HepG2 (cell line): ENCODE measurements around the gene NRP1. TPM values are rescaled to one million over a fixed set of nuclear protein-coding genes. Genes with fewer than 3 reads are reported as not detected.

Experiments
- ATAC-seq: fragments of 200-7000 bp; cut with Tn5 transposase; 3 replicates; pipeline ENCODE4 v1.9.1; 2020; ENCODE audit warnings: mild to moderate bottlenecking, moderate library complexity
- BruUV-seq: library from RNA; stranded (reverse); fragments of 400-500 nt; replicated peaks from 2 replicates; lab custom pipeline; 2021; lab: Mats Ljungman, UMichigan
- CTCF ChIA-PET: fragments of 300-600 bp; formaldehyde crosslinking; extraction: SDS; loops from one replicate; lab custom pipeline; 2021; ENCODE audit warnings: low total read pairs, inconsistent platforms, low intra/inter-chr PET ratio; lab: Yijun Ruan, JAX
- POLR2A ChIA-PET: fragments of 350-600 bp; sonication (Branson Sonifier 250); formaldehyde crosslinking; loops from one replicate; lab custom pipeline; 2020; ENCODE audit warnings: antibody characterized with exemption, inconsistent platforms; lab: Yijun Ruan, JAX
- DNase-seq: peaks from one replicate; pipeline ENCODE4 v3.0.0-alpha.2; 2015; ENCODE audit warnings: low spot score
- FAIRE-seq: peaks from 3 replicates; lab custom pipeline; 2011; peaks lifted over from hg19 to GRCh38; lab: Jason Lieb, UNC
- H2AFZ ChIP-seq: one replicate; pipeline ENCODE4 v1.6.1; 2011; ENCODE audit warnings: low read length, inconsistent platforms
- H3K27ac ChIP-seq: fragments of 300-600 bp; 3 replicates; pipeline ENCODE4 v1.8.0; 2011; ENCODE audit warnings: mixed run types, mild to moderate bottlenecking, mixed read lengths, low read length, inconsistent platforms; ENCODE audit not compliant: insufficient read depth; ENCODE audit errors: extremely low read length
- H3K27me3 ChIP-seq, 2 experiments: fragments of 200-600 bp in 1 of 2; 2 replicates in 1 of 2; 3 replicates in 1 of 2; pipeline versions ENCODE4 v1.6.0 to v1.8.0; 2011; ENCODE audit warnings: low read length in 2 of 2, mild to moderate bottlenecking in 2 of 2, moderate library complexity in 2 of 2, inconsistent platforms in 1 of 2; ENCODE audit not compliant: insufficient read depth in 2 of 2, control insufficient read depth in 1 of 2
- H3K36me3 ChIP-seq, 2 experiments: fragments of 200-600 bp in 1 of 2; replicated peaks in 1 of 2; 2 replicates in 1 of 2; 3 replicates in 1 of 2; pipeline versions ENCODE4 v1.5.1 to v1.8.0; 2011; ENCODE audit warnings: low read length in 2 of 2, inconsistent platforms in 1 of 2; ENCODE audit not compliant: insufficient read depth in 2 of 2, control insufficient read depth in 1 of 2
- H3K4me1 ChIP-seq: 2 replicates; pipeline ENCODE4 v1.5.1; 2012; ENCODE audit warnings: low read length, inconsistent platforms; ENCODE audit not compliant: insufficient read depth
- H3K4me2 ChIP-seq: 2 replicates; pipeline ENCODE4 v1.6.0; 2011; ENCODE audit warnings: low read depth, low read length, inconsistent platforms
- H3K4me3 ChIP-seq, 3 experiments: fragments of 200-600 bp in 1 of 3; sonication (generic), shearing (Covaris generic) in 1 of 3; replicated peaks in 1 of 3; 2 replicates each; pipeline ENCODE4 v1.5.1; 2011 to 2016; ENCODE audit warnings: low read length in 3 of 3, inconsistent platforms in 2 of 3, low read depth in 2 of 3, mild to moderate bottlenecking in 2 of 3, control low read depth in 1 of 3, mixed read lengths in 1 of 3; ENCODE audit not compliant: insufficient read depth in 1 of 3
- H3K79me2 ChIP-seq: one replicate; pipeline ENCODE4 v1.6.1; 2011; ENCODE audit warnings: low read length, inconsistent platforms; ENCODE audit not compliant: insufficient read depth
- H3K9ac ChIP-seq: 2 replicates; pipeline ENCODE4 v1.6.0; 2011; ENCODE audit warnings: mild to moderate bottlenecking, low read depth, low read length, inconsistent platforms; ENCODE audit not compliant: insufficient read depth
- H3K9me3 ChIP-seq: 2 replicates; pipeline ENCODE4 v1.5.1; 2012; ENCODE audit warnings: mild to moderate bottlenecking, low read length
- H4K20me1 ChIP-seq: 2 replicates; pipeline ENCODE4 v1.6.0; 2011; ENCODE audit warnings: inconsistent platforms, mild to moderate bottlenecking, low read length, moderate library complexity; ENCODE audit not compliant: insufficient read depth
- CREM ChIP-seq, 2 experiments: sonication (generic) in 1 of 2; formaldehyde crosslinking in 1 of 2; IDR thresholded peaks; 2 replicates each; pipeline versions ENCODE4 v1.4.0 to v1.6.1; 2016 to 2020; ENCODE audit warnings: antibody characterized with exemption in 1 of 2, mild to moderate bottlenecking in 1 of 2, missing genetic modification reagents in 1 of 2
- DNMT3B ChIP-seq: conservative IDR thresholded peaks from 2 replicates; pipeline ENCODE4 v1.6.1; 2016; ENCODE audit warnings: missing biosample characterization, control low read depth
- FOXK1 ChIP-seq: sonication (generic); formaldehyde crosslinking; IDR thresholded peaks from 2 replicates; pipeline ENCODE4 v1.4.0; 2020; ENCODE audit warnings: low read depth, missing genetic modification reagents, borderline replicate concordance
- HES4 ChIP-seq: sonication (generic); formaldehyde crosslinking; IDR thresholded peaks from 2 replicates; pipeline ENCODE4 v1.9.0; 2021; ENCODE audit warnings: mild to moderate bottlenecking, missing genetic modification reagents, borderline replicate concordance
- MATR3 ChIP-seq: sonication (generic); formaldehyde crosslinking; IDR thresholded peaks from 2 replicates; pipeline ENCODE4 v1.4.0; 2020; ENCODE audit warnings: missing genetic modification reagents
- MBD4 ChIP-seq: IDR thresholded peaks from 2 replicates; pipeline ENCODE4 v1.6.1; 2012; ENCODE audit warnings: low read length, inconsistent platforms, borderline replicate concordance
- NFKB2 ChIP-seq: sonication (generic); formaldehyde crosslinking; IDR thresholded peaks from 2 replicates; pipeline ENCODE4 v1.4.0; 2020; ENCODE audit warnings: missing genetic modification reagents, borderline replicate concordance
- NR2F6 ChIP-seq, 2 experiments: IDR thresholded peaks; 2 replicates each; pipeline ENCODE4 v1.6.1; 2016; ENCODE audit warnings: antibody characterized with exemption in 1 of 2, mild to moderate bottlenecking in 1 of 2
- PAWR ChIP-seq: sonication (generic); formaldehyde crosslinking; IDR thresholded peaks from 2 replicates; pipeline ENCODE4 v1.4.0; 2020; ENCODE audit warnings: missing genetic modification reagents, mild to moderate bottlenecking, borderline replicate concordance
- POLR2G ChIP-seq: fragments of 200-400 bp; formaldehyde crosslinking; IDR thresholded peaks from 2 replicates; pipeline ENCODE4 v1.6.1; 2018; ENCODE audit warnings: mild to moderate bottlenecking, low read depth, low read length, moderate library complexity
- SKI ChIP-seq: fragments of 450-650 bp; IDR thresholded peaks from one replicate; pipeline ENCODE4 v1.6.1; 2018; ENCODE audit warnings: mild to moderate bottlenecking; ENCODE audit not compliant: partially characterized antibody
- TBP ChIP-seq: sonication (generic); formaldehyde crosslinking; IDR thresholded peaks from 2 replicates; pipeline ENCODE4 v1.5.0; 2020; ENCODE audit warnings: missing genetic modification reagents
- ZMAT3 ChIP-seq: sonication (generic); formaldehyde crosslinking; conservative IDR thresholded peaks from 2 replicates; pipeline ENCODE4 v1.7.0; 2021; ENCODE audit warnings: missing genetic modification reagents
- ZNF10 ChIP-seq: sonication (generic); formaldehyde crosslinking; IDR thresholded peaks from 2 replicates; pipeline ENCODE4 v1.4.0; 2020; ENCODE audit warnings: mild to moderate bottlenecking, low read depth, missing genetic modification reagents, borderline replicate concordance
- ZNF549 ChIP-seq: sonication (generic); formaldehyde crosslinking; IDR thresholded peaks from 2 replicates; pipeline ENCODE4 v1.5.0; 2020; ENCODE audit warnings: missing genetic modification reagents
- WGBS: methylation state at CpG from one replicate; pipeline ENCODE4 v1.1.6; 2017; ENCODE audit warnings: low lambda C conversion rate; 5-methylcytosine and 5-hydroxymethylcytosine counted together
- in situ Hi-C: cut with HindIII; loops from 2 replicates; pipeline ENCODE4 v1.10.0; 2017; ENCODE audit warnings: low pct_unique_long_range_greater_than_20kb; ENCODE audit not compliant: extremely low pct_ligation_motif_present
- intact Hi-C: fragments of 100-400 bp; cut with micrococcal nuclease; formaldehyde crosslinking; loops from one replicate; pipeline ENCODE4 v1.10.0; 2022; ENCODE audit not compliant: unreplicated experiment
- polyA plus RNA-seq, 8 experiments: library from polyadenylated mRNA; depleted of rRNA in 3 of 8; stranded (reverse) in 7 of 8; unstranded in 1 of 8; fragments of >200 nt; fragmentation: Illumina TruSeq in 4 of 8; extraction: Trizol in 4 of 8; gene quantifications; 2 replicates each; pipeline versions ENCODE4 v1.2.1 to v1.2.3, GENCODE V29; 2011 to 2016; ENCODE audit warnings: low read depth in 4 of 8, missing spikeins in 1 of 8, mixed read lengths in 1 of 8; ENCODE audit not compliant: insufficient read depth in 1 of 8
- total RNA-seq, 5 experiments: library from RNA; depleted of rRNA; stranded (reverse); fragments of >200 nt; fragmentation: Illumina TruSeq; extraction: Trizol; gene quantifications; 2 replicates each; pipeline ENCODE4 v1.2.3, GENCODE V29; 2016; ENCODE audit warnings: low read depth in 1 of 5
- TF ChIP-seq, protein P1 (sequence below): sonication (generic); formaldehyde crosslinking; conservative IDR thresholded peaks from 2 replicates; pipeline ENCODE4 v1.4.0; 2020; ENCODE audit warnings: missing genetic modification reagents
- TF ChIP-seq, protein P2 (sequence below): sonication (generic); formaldehyde crosslinking; IDR thresholded peaks from 2 replicates; pipeline ENCODE4 v1.4.0; 2020; ENCODE audit warnings: missing genetic modification reagents; ENCODE audit errors: not compliant biosample characterization
- TF ChIP-seq, protein P3 (sequence below): sonication (generic); formaldehyde crosslinking; IDR thresholded peaks from 2 replicates; pipeline ENCODE4 v1.8.0; 2022; ENCODE audit warnings: mild to moderate bottlenecking, missing genetic modification reagents, borderline replicate concordance

NRP1 gene
- total and polyA plus RNA-seq, 2 of the 13 experiments (the other 11 are each of a cell fraction or from before 2014, with no cell fraction given) = 5.3 to 5.8 TPM

DNA sequence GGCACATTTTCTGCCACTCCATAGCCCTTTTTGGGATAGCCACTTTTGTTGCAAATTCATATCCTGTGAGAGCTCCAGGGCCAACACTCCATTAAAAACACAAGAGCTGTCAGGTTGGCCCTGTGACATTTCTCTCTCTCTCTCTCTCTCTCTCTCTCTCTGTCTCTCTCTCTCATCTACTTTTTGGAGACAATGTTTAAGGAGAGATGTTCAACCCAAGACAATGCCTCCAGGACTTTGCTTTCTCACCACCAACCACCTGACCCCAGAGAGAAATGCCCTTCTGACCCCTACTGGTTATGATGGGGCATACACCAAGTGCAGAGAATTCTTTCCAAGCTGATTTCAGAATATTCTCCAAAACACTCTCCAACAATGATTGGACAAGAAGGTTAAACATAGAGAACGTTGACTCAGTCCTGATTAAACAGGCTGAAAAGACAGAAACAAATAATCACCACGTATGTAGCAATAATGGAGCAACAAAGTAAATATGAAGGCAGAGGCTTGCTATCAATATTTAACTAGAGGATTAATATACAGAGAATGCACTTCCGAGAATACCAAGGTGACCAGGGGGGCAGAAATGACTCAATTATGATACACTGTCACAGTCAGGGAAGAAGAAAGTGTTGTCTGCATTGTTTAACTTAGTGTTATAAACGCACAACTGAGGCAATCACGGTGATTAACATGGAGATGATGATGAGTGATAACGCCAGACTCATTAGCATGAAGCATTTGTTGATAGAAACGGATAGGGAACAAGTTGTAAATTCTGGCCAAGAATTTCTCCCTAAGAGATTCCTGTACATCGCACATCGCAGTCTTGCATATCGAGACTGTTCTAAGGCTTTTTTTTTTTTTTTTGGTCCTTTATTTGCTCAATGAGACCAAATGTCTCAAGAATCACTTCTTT is 178.5 kb downstream of the NRP1 start:
- WGBS = 23% methylated on average over 10 of the region's 10 CpGs
- Histone ChIP-seq H3K79me2 (no peaks in the 10 kb centered on the region), H3K4me3 (no peak overlapping the region), H3K4me2 (peak overlapping the region; percentile 63), H3K36me3 (no peaks in the 10 kb centered on the region), H2AFZ (no peak overlapping the region), H4K20me1 (no peaks in the 10 kb centered on the region), H3K27me3 (no peaks in the 10 kb centered on the region), H3K9me3 (no peaks in the 10 kb centered on the region), H3K9ac (0 out of 2 replicates have a peak overlapping the region, but pooled peaks have one; percentile 14), H3K4me1 (peaks cover 56% of the 10 kb centered on the region), H3K27ac (no peak overlapping the region)
- peak; percentile 99 for FAIRE-seq
- ChIA-PET POLR2A (interaction anchor here (0.6 to 2.5 kb wide), 4 partner anchors 10 to 48 kb away, joined by 3 to 8 read pairs (median 6); no protein-coding TSS in a partner anchor), CTCF (interaction anchor here (0.7 to 1.5 kb wide), 4 partner anchors 38 to 360 kb away, joined by 4 to 10 read pairs (median 4); no protein-coding TSS in a partner anchor)
- DNase-seq = peak; percentile 99
- intact Hi-C loops = loop anchor here (1.0 to 10.0 kb wide), 4 partner anchors 34 to 361 kb away; no protein-coding TSS in a partner anchor
- in situ Hi-C loops = no loop called here
- peak; percentile 96 for ATAC-seq
- no TSS peak for BruUV-seq
- peak; percentile 97; the same call in 1 of the 2 replicates for TF ChIP-seq MBD4
- TF ChIP-seq FOXK1 = peak; percentile 97
- TF ChIP-seq ZNF10 (CRISPR knock-in tag) = no peak
- TF ChIP-seq, protein P1, sequence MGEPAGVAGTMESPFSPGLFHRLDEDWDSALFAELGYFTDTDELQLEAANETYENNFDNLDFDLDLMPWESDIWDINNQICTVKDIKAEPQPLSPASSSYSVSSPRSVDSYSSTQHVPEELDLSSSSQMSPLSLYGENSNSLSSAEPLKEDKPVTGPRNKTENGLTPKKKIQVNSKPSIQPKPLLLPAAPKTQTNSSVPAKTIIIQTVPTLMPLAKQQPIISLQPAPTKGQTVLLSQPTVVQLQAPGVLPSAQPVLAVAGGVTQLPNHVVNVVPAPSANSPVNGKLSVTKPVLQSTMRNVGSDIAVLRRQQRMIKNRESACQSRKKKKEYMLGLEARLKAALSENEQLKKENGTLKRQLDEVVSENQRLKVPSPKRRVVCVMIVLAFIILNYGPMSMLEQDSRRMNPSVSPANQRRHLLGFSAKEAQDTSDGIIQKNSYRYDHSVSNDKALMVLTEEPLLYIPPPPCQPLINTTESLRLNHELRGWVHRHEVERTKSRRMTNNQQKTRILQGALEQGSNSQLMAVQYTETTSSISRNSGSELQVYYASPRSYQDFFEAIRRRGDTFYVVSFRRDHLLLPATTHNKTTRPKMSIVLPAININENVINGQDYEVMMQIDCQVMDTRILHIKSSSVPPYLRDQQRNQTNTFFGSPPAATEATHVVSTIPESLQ (CRISPR knock-in tag) = 0 out of 2 replicates have a peak, but pooled peaks have one; percentile 71
- TF ChIP-seq ZNF549 (CRISPR knock-in tag) = no peak
- no peak for TF ChIP-seq NFKB2
- peak; percentile 96 for TF ChIP-seq CREM (IDR thresholded peaks at IDR 0.05)
- TF ChIP-seq CREM (CRISPR knock-in tag; IDR thresholded peaks at IDR 0.05) = no peak
- 0 out of 2 replicates have a peak, but pooled peaks have one; percentile 15 for TF ChIP-seq ZMAT3 (CRISPR knock-in tag)
- no peak for TF ChIP-seq PAWR (CRISPR knock-in tag)
- no peak for TF ChIP-seq POLR2G
- TF ChIP-seq, protein P2, sequence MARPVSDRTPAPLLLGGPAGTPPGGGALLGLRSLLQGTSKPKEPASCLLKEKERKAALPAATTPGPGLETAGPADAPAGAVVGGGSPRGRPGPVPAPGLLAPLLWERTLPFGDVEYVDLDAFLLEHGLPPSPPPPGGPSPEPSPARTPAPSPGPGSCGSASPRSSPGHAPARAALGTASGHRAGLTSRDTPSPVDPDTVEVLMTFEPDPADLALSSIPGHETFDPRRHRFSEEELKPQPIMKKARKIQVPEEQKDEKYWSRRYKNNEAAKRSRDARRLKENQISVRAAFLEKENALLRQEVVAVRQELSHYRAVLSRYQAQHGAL (CRISPR knock-in tag) = no peak
- no peak for TF ChIP-seq TBP (CRISPR knock-in tag)
- TF ChIP-seq SKI = peak; percentile 93
- peak; percentile 95 for TF ChIP-seq NR2F6 (IDR thresholded peaks at IDR 0.05)
- TF ChIP-seq NR2F6 (CRISPR knock-in tag; IDR thresholded peaks at IDR 0.05) = peak; percentile 92
- TF ChIP-seq, protein P3, sequence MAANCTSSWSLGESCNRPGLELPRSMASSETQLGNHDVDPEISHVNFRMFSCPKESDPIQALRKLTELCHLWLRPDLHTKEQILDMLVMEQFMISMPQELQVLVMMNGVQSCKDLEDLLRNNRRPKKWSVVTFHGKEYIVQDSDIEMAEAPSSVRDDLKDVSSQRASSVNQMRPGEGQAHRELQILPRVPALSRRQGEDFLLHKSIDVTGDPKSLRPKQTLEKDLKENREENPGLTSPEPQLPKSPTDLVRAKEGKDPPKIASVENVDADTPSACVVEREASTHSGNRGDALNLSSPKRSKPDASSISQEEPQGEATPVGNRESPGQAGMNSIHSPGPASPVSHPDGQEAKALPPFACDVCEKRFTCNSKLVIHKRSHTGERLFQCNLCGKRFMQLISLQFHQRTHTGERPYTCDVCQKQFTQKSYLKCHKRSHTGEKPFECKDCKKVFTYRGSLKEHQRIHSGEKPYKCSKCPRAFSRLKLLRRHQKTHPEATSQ = no peak; the same call in 1 of the 2 replicates
- TF ChIP-seq MATR3 = no peak
- TF ChIP-seq HES4 (CRISPR knock-in tag) = no peak
- 0 out of 2 replicates have a peak, but pooled peaks have one; percentile 73 for TF ChIP-seq DNMT3B (CRISPR knock-in tag)
